Kidney (tissue), 14 donors: ENCODE data around the gene PHACTR4. TPM values are rescaled to one million over a fixed set of nuclear protein-coding genes. Genes with fewer than 3 reads are reported as not detected.

ENCODE experiments used
- DNase-seq, 5 donors: peaks; one replicate each; pipeline ENCODE4 v3.0.0-alpha.2; 2013 to 2020
- FAIRE-seq: peaks from 2 replicates; lab custom pipeline; 2012; peaks lifted over from hg19 to GRCh38; lab: Jason Lieb, UNC
- H3K27ac ChIP-seq, 2 donors: one replicate each; pipeline ENCODE4 v1.7.0; 2013; ENCODE audit warnings: low read depth in 2 of 2, low read length in 2 of 2, inconsistent platforms in 1 of 2
- H3K27me3 ChIP-seq: one replicate; pipeline ENCODE4 v1.7.1; 2013; ENCODE audit warnings: low read length, inconsistent platforms; ENCODE audit not compliant: control insufficient read depth, insufficient read depth
- H3K36me3 ChIP-seq, 3 donors: one replicate each; pipeline versions ENCODE4 v1.7.0 to v1.7.1; 2013; ENCODE audit warnings: low read length in 3 of 3, control low read depth in 1 of 3, inconsistent platforms in 1 of 3; ENCODE audit not compliant: insufficient read depth in 3 of 3, control insufficient read depth in 2 of 3
- H3K4me1 ChIP-seq, 3 donors: one replicate each; pipeline versions ENCODE4 v1.7.0 to v1.7.1; 2013; ENCODE audit warnings: low read length in 3 of 3, inconsistent platforms in 1 of 3, low read depth in 1 of 3; ENCODE audit not compliant: control insufficient read depth in 2 of 3, insufficient read depth in 2 of 3
- H3K4me3 ChIP-seq, 3 donors: one replicate each; pipeline versions ENCODE4 v1.7.0 to v1.8.1; 2013; ENCODE audit warnings: low read length in 3 of 3, control low read depth in 1 of 3, inconsistent platforms in 1 of 3
- H3K9ac ChIP-seq, 3 donors: one replicate each; pipeline versions ENCODE4 v1.7.0 to v1.7.1; 2013; ENCODE audit warnings: low read length in 3 of 3, control low read depth in 1 of 3, inconsistent platforms in 1 of 3
- H3K9me3 ChIP-seq, 3 donors: one replicate each; pipeline versions ENCODE4 v1.7.0 to v1.7.1; 2013; ENCODE audit warnings: low read length in 3 of 3, control low read depth in 1 of 3, inconsistent platforms in 1 of 3; ENCODE audit not compliant: control insufficient read depth in 2 of 3, insufficient read depth in 1 of 3
- intact Hi-C: fragments of 100-400 bp; cut with DNase I; formaldehyde crosslinking; loops from one replicate; pipeline ENCODE4 v1.11.1; 2022
- polyA plus RNA-seq: library from polyadenylated mRNA; stranded (reverse); fragments of 350-450 nt; fragmentation: Illumina TruSeq; extraction: RNeasy Lipid Tissue Mini Kit (QIAGEN cat#74804); gene quantifications from one replicate; pipeline ENCODE4 v1.2.3, GENCODE V29; 2014; ENCODE audit warnings: low read depth, low replicate concordance; ENCODE audit not compliant: insufficient read depth
- total RNA-seq: library from RNA; stranded (reverse); fragmentation: NEBNext Ultra II Directional; extraction: Animal tissue kit (Norgen Biotek cat#: 25700); gene quantifications from one replicate; pipeline ENCODE4 v1.2.1, GENCODE V29; 2021
- TF ChIP-seq, protein P1 (sequence below): IDR thresholded peaks from 3 replicates; pipeline ENCODE4 v1.5.1; 2012; ENCODE audit warnings: mild to moderate bottlenecking, moderate library complexity, borderline replicate concordance; ENCODE audit not compliant: insufficient read depth; ENCODE audit errors: extremely low read depth
- donor health status: control.
- donor health status: control.
- donor health status: control.
- donor health status: control.
- donor health status: control.
- donor health status: DM: yes; HTN: yes; CAD: no.
- donor health status: Normal renal cell carcinoma (clear cell type).

PHACTR4 gene
- total and polyA plus RNA-seq, 2 donors from 2014 or later = 23.2 to 51.5 TPM

GRCh38 chr1:28457678-28458077, 88.1 kb downstream of the PHACTR4 start:
- Histone ChIP-seq H3K36me3 (peaks cover 0 to 2% (median 2%) of the 10 kb centered on the region in 3 donors), H3K9me3 (no peaks in the 10 kb centered on the region), H3K27ac (no peak overlapping the region), H3K4me1 (peaks cover 0 to 11% (median 2%) of the 10 kb centered on the region in 3 donors), H3K27me3 (no peaks in the 10 kb centered on the region), H3K4me3 (no peak overlapping the region), H3K9ac (no peak overlapping the region)
- DNase-seq = no peak
- TF ChIP-seq, protein P1, sequence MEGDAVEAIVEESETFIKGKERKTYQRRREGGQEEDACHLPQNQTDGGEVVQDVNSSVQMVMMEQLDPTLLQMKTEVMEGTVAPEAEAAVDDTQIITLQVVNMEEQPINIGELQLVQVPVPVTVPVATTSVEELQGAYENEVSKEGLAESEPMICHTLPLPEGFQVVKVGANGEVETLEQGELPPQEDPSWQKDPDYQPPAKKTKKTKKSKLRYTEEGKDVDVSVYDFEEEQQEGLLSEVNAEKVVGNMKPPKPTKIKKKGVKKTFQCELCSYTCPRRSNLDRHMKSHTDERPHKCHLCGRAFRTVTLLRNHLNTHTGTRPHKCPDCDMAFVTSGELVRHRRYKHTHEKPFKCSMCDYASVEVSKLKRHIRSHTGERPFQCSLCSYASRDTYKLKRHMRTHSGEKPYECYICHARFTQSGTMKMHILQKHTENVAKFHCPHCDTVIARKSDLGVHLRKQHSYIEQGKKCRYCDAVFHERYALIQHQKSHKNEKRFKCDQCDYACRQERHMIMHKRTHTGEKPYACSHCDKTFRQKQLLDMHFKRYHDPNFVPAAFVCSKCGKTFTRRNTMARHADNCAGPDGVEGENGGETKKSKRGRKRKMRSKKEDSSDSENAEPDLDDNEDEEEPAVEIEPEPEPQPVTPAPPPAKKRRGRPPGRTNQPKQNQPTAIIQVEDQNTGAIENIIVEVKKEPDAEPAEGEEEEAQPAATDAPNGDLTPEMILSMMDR = no peak
- FAIRE-seq = no peak
- intact Hi-C loops = no loop called here

- intact Hi-C loops = no loop called here
- TF ChIP-seq, protein P1 = no peak
- DNase-seq (no peak), FAIRE-seq (no peak)
- H3K4me3 ChIP-seq = no peak overlapping the region
- peaks cover 0 to 11% (median 2%) of the 10 kb centered on the region in 3 donors for H3K4me1 ChIP-seq
- H3K36me3 ChIP-seq = peaks cover 0 to 2% (median 2%) of the 10 kb centered on the region in 3 donors
- H3K27ac ChIP-seq = no peak overlapping the region
- no peaks in the 10 kb centered on the region for H3K27me3 ChIP-seq
- no peak overlapping the region for H3K9ac ChIP-seq
- H3K9me3 ChIP-seq = no peaks in the 10 kb centered on the region
Measured at GRCh38 chr1:28458237-28459228, 89.0 kb downstream of the PHACTR4 start.

DNA sequence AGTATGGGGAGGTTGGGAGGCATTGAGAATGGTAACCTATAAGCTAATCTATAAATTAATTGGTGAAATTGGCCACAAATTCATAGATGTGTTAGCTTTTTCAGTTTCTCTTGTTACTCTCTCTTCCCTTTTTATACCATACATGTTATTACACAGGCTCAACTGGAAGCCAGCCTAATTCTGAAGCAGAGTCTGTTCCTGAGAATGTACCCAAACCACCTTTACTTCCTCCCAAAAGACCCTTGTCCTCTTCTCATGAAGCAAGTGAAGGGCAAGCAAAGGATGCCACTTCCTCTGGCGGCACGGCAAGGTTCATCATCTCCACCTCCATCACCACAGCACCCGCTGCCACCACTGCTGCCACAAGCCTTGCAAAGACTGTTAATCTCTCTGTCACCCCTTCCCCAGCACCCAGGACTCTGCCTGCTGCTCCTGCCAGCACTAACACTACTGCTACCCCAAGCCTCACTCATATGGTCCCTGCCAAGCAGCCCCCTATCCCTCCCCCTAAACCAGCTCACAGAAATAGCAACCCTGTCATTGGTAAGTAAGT, 96.8 kb downstream of the PHACTR4 start:
- no peak overlapping the region for H3K27ac ChIP-seq
- no peak overlapping the region for H3K4me3 ChIP-seq
- DNase-seq (no peak), FAIRE-seq (no peak)
- TF ChIP-seq, protein P1 = no peak
- H3K4me1 ChIP-seq = no peaks in the 10 kb centered on the region
- no peak overlapping the region for H3K9ac ChIP-seq
- H3K36me3 ChIP-seq = peaks cover 7 to 21% (median 10%) of the 10 kb centered on the region in 3 donors
- no peaks in the 10 kb centered on the region for H3K27me3 ChIP-seq
- intact Hi-C loops = no loop called here
- no peaks in the 10 kb centered on the region for H3K9me3 ChIP-seq
